Gastroesophageal sphincter (tissue), 3 donors: ENCODE data around the gene GNG12.
A peak's percentile ranks its signal among the peaks of the same experiment; 100 is the strongest.

Experiments used
- CTCF ChIP-seq, 4 experiments: fragments of 200-600 bp in 2 of 4; fragments of 450-650 bp in 2 of 4; sonication (generic) in 1 of 4; IDR thresholded peaks; one replicate each; pipeline ENCODE4 v1.5.1; 2017 to 2019; ENCODE audit warnings: antibody characterized with exemption in 4 of 4, mild to moderate bottlenecking in 2 of 4, moderate library complexity in 2 of 4
- EP300 ChIP-seq: sonication (generic); formaldehyde crosslinking; IDR thresholded peaks from one replicate; pipeline ENCODE4 v1.6.1; 2017; ENCODE audit warnings: antibody characterized with exemption, mild to moderate bottlenecking
- POLR2A ChIP-seq, 2 donors: fragments of 450-650 bp; IDR thresholded peaks; one replicate each; pipeline ENCODE4 v1.6.1; 2017; ENCODE audit warnings: antibody characterized with exemption in 2 of 2, mild to moderate bottlenecking in 2 of 2, moderate library complexity in 1 of 2
- POLR2AphosphoS5 ChIP-seq: sonication (generic); formaldehyde crosslinking; IDR thresholded peaks from one replicate; pipeline ENCODE4 v1.6.1; 2017; ENCODE audit warnings: antibody characterized with exemption

- TF ChIP-seq CTCF (IDR thresholded peaks at IDR 0.05) (no peak), POLR2AphosphoS5 (peak; percentile 28), EP300 (no peak), POLR2A (IDR thresholded peaks at IDR 0.05) (no peak)
Observed at GRCh38 chr1:67687649-67688048, 145.6 kb downstream of the GNG12 start.
